ENCODE results near the gene FAM131C. TPM values are rescaled to one million over a fixed set of nuclear protein-coding genes. Genes with fewer than 3 reads are reported as not detected.

Gene FAM131C
- total RNA-seq, 1 experiment from 2014 or later, result 0.11 TPM

DNA sequence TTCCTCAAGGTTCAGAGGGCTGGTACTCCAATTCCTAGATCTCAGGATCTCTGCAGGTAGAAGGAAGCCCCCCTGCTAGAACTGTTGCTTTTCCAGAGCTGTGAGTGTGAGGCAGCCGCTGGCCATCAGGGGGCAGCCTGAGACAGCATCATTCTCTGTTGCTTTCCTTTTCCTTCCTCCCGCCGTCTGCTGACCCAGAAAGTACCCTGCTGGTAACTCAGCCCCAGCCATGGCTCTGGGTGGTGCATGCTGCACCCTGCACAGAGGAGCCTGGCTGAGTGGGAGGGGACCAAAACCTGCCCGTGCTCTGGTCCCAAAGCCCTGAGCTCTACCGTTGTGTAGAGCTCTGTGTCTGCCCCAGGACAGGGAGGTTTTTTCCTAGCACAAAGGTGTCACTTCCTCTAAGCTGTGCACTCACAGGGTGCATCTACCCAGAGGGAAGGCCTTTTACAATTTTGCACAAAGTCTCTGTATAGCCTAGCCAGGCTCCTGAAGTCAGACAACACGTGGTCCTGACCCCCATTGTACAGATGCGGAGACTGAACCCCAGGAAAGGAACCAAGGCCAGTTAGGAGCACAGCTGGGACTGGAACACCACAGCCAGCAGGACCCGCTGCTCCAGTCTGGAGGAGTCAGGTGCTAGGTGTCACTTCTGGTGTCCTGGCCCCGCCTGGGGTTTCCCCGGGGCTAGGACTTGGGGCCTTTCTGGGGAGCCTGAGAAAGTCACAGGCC, 5.6 kb upstream of the FAM131C start:
- H3K4me1 ChIP-seq (replicated peaks), result peaks cover 24% of the 10 kb centered on the region
- no peaks in the 10 kb centered on the region for H3K36me3 ChIP-seq
- no peaks in the 10 kb centered on the region for H3K27me3 ChIP-seq (replicated peaks)
- H3K9me3 ChIP-seq (replicated peaks), result no peaks in the 10 kb centered on the region
- no peak overlapping the region for H3K4me3 ChIP-seq
- no peak overlapping the region for H3K27ac ChIP-seq
- peak; percentile 81 for DNase-seq (ENCODE audit: low read depth in 1 of 2, low spot score in 2 of 2)

DNA sequence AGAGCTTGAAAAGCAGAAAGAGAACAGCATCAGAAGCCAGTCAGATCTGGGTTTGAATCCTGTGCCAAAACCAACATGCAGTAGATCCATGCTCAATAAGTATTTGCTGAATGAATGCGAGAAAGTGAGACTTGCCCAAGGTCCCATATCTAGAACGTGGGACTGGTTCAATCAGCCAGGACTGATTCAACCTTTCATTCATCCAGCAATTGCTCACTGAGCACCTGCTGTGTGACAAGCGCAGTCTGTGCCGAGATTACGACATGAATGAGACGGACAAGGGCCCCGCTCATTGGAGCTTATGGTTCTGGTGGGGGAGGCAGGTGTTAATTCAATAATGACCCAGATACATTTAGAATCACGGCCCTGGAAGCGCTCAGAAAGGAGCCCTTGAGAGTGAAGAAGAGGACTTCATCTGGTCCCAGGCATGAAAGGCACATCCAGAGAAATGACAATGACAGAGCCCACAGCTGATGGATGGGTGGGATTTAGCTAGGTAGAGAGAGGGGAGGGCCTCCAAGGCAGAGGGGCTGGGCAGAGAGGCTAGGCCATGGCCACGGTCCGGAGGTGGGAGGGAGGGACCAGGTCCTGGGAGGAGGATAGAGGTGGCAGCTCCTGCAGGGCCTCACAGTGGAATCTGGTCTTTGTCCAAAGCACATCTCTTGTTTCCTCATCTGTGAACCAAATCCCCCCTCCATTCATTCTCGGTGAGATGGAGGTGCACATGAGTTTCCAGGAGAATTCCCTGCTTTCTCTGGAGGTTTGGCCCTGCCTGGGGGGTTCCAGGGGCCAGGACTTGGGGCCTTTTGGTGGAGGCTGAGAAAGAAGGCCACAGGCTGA, 4.2 kb upstream of the FAM131C start:
- peaks cover 35% of the 10 kb centered on the region for H3K4me1 ChIP-seq (replicated peaks)
- H3K27me3 ChIP-seq (replicated peaks), result no peaks in the 10 kb centered on the region; the same call in 1 of the 2 replicates
- no peak overlapping the region for H3K27ac ChIP-seq
- H3K4me3 ChIP-seq, result no peak overlapping the region
- H3K9me3 ChIP-seq (replicated peaks), result no peaks in the 10 kb centered on the region
- no peak for DNase-seq (ENCODE audit: low read depth in 1 of 2, low spot score in 2 of 2)
- H3K36me3 ChIP-seq, result no peaks in the 10 kb centered on the region

DNA sequence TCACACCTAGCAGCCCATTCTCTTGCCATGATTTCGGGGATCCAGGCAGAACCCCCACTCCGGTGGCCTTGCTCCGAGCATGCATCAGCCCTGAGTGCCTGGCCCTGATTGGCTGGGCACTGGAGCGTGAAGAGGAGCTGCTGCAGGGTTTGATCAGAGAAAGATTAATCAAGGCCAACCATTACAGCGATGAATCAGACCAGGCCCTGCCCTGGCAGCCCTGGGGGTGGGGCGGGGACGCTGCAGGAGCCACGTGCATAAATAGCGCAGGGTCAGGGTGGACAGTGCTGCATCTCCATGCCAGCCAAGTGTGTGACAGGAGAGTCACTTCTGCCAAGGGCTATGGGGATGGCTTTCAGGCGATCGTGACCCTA, 3.4 kb upstream of the FAM131C start:
- Histone ChIP-seq H3K4me1 (replicated peaks) (peaks cover 35% of the 10 kb centered on the region), H3K27ac (no peak overlapping the region), H3K27me3 (replicated peaks) (no peaks in the 10 kb centered on the region; the same call in 1 of the 2 replicates), H3K9me3 (replicated peaks) (no peaks in the 10 kb centered on the region), H3K36me3 (no peaks in the 10 kb centered on the region), H3K4me3 (no peak overlapping the region)
- DNase-seq (ENCODE audit: low read depth in 1 of 2, low spot score in 2 of 2), result no peak

- Histone ChIP-seq H3K4me1 (replicated peaks) (peaks cover 35% of the 10 kb centered on the region), H3K4me3 (no peak overlapping the region), H3K27me3 (replicated peaks) (no peaks in the 10 kb centered on the region; the same call in 1 of the 2 replicates), H3K36me3 (no peaks in the 10 kb centered on the region), H3K9me3 (replicated peaks) (no peaks in the 10 kb centered on the region), H3K27ac (peak overlapping the region; percentile 45)
- peak; percentile 87 to 94 for DNase-seq (ENCODE audit: low read depth in 1 of 2, low spot score in 2 of 2)
Measured at GRCh38 chr1:16076031-16076864, 2.8 kb upstream of the FAM131C start.

GRCh38 chr1:16075337-16076030, 2.0 kb upstream of the FAM131C start:
- no peak overlapping the region for H3K4me3 ChIP-seq
- DNase-seq (ENCODE audit: low read depth in 1 of 2, low spot score in 2 of 2), result no peak
- H3K4me1 ChIP-seq (replicated peaks), result peaks cover 35% of the 10 kb centered on the region
- H3K27ac ChIP-seq, result peak overlapping the region; percentile 45
- H3K27me3 ChIP-seq (replicated peaks), result no peaks in the 10 kb centered on the region; the same call in 1 of the 2 replicates
- no peaks in the 10 kb centered on the region for H3K36me3 ChIP-seq
- no peaks in the 10 kb centered on the region for H3K9me3 ChIP-seq (replicated peaks)

- DNase-seq (ENCODE audit: low read depth in 1 of 2, low spot score in 2 of 2), result no peak
- H3K36me3 ChIP-seq, result no peaks in the 10 kb centered on the region
- no peaks in the 10 kb centered on the region; the same call in 1 of the 2 replicates for H3K27me3 ChIP-seq (replicated peaks)
- H3K27ac ChIP-seq, result no peak overlapping the region
- no peak overlapping the region for H3K4me3 ChIP-seq
- H3K4me1 ChIP-seq (replicated peaks), result peaks cover 34% of the 10 kb centered on the region
- no peaks in the 10 kb centered on the region for H3K9me3 ChIP-seq (replicated peaks)
Measured at GRCh38 chr1:16074217-16074616, 766 bp upstream of the FAM131C start.

DNA sequence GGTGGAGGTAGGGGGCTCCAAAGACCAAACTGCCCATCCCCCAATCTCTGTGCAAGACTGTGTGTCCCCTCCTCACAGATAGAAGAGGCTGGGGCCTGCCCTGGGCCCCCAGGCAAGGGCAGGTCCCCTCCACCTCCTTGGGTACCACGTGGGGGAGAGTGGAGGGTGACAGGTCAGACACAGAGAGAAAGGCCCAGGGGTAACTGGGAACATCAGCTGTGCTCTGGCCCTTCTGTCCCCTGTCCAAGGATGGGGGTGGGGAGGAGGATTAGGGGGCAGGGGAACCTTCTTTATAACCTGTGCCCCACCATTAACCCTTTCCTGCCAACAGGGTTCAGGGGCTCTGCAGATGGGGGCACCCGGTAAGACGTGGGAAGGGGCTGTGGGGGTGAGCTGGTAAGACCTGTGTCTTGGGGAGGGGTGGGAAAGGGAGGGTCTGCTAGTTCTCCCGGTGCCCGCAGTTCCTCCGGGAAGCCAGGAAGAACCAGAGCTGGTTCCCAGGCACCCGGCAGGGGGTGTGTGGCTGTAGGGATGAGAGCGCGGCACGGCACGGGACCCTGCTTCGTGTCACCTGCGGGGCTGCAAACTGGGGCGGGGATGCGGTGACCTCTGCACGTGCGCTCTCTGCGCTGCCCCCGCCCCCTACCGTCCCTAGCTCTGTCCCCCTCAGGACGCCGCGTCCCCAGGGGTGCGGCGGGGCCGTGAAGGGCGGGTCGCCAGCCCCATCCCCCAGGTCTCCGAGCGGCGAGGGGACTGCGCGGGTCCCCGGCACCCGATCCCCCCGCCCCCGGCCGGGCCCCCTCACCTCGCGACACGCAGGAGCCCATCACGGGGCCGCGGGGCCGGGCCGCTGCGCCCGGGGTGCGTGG, 601 bp downstream of the FAM131C start:
- H3K27me3 ChIP-seq (replicated peaks), result no peaks in the 10 kb centered on the region; the same call in 1 of the 2 replicates
- no peaks in the 10 kb centered on the region for H3K9me3 ChIP-seq (replicated peaks)
- peak overlapping the region; percentile 42 for H3K4me3 ChIP-seq
- no peaks in the 10 kb centered on the region for H3K36me3 ChIP-seq
- no peak for DNase-seq (ENCODE audit: low read depth in 1 of 2, low spot score in 2 of 2)
- peaks cover 29% of the 10 kb centered on the region for H3K4me1 ChIP-seq (replicated peaks)
- no peak overlapping the region for H3K27ac ChIP-seq

GRCh38 chr1:16072095-16072494, 1.4 kb downstream of the FAM131C start:
- H3K27me3 ChIP-seq (replicated peaks), result no peaks in the 10 kb centered on the region; the same call in 1 of the 2 replicates
- DNase-seq (ENCODE audit: low read depth in 1 of 2, low spot score in 2 of 2), result no peak
- no peaks in the 10 kb centered on the region for H3K9me3 ChIP-seq (replicated peaks)
- H3K4me1 ChIP-seq (replicated peaks), result peaks cover 29% of the 10 kb centered on the region
- H3K27ac ChIP-seq, result no peak overlapping the region
- no peak overlapping the region for H3K4me3 ChIP-seq
- no peaks in the 10 kb centered on the region for H3K36me3 ChIP-seq

- Histone ChIP-seq H3K27ac (no peak overlapping the region), H3K9me3 (replicated peaks) (no peaks in the 10 kb centered on the region), H3K4me3 (no peak overlapping the region), H3K36me3 (no peaks in the 10 kb centered on the region), H3K4me1 (replicated peaks) (peaks cover 26% of the 10 kb centered on the region), H3K27me3 (replicated peaks) (no peaks in the 10 kb centered on the region; the same call in 1 of the 2 replicates)
- DNase-seq (ENCODE audit: low read depth in 1 of 2, low spot score in 2 of 2), result no peak
Measured at GRCh38 chr1:16071614-16072013, 1.8 kb downstream of the FAM131C start.

- Histone ChIP-seq H3K36me3 (no peaks in the 10 kb centered on the region), H3K27me3 (replicated peaks) (no peaks in the 10 kb centered on the region; the same call in 1 of the 2 replicates), H3K27ac (no peak overlapping the region), H3K9me3 (replicated peaks) (no peaks in the 10 kb centered on the region), H3K4me3 (no peak overlapping the region), H3K4me1 (replicated peaks) (peaks cover 18% of the 10 kb centered on the region)
- no peak for DNase-seq (ENCODE audit: low read depth in 1 of 2, low spot score in 2 of 2)
Measured at GRCh38 chr1:16070640-16071355, 2.7 kb downstream of the FAM131C start.

DNA sequence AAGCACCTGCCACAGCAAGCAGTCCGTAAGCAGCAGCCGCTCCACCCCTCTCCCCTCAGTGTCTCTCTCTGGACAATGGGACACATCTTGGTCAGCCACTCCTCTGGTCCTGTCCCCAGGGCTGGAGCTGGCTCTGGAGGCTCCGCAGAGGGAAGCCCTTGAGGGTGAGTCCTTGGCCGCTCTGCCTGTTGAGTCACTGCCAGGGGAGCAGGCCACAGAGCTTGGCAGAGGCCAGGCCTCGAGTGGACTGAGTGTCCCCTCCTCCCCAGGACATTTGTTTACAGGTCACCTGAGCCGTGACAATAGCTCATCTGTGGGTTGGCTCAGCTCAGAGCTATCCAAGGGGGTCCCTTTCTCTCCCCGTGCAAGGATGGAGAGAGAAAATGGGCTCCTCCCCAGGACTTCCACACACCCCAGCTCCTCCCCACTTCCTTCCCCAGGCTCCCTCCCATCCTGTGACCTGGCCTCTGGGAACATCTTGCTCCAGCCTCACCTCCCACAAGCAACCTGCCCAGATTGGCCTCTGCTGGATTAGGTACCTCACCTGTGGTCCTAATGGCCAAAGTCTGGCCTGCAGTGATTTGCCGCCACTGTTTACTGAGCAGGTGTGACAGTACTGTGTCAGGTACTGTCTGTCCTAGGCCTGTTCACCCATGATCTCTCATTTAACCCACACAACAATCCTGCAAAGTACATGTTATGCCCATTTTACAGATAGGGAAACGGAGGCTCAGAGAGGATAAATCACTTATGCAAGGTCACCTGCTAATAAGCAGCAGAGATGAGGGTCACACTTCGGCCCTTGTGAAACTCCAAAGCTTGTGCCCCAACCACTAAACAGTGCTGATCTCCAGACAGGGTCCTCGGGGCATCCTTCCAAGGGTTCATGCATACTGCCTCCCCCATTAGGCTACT, 4.8 kb downstream of the FAM131C start:
- Histone ChIP-seq H3K27me3 (replicated peaks) (no peaks in the 10 kb centered on the region; the same call in 1 of the 2 replicates), H3K4me1 (replicated peaks) (peaks cover 8% of the 10 kb centered on the region), H3K9me3 (replicated peaks) (no peaks in the 10 kb centered on the region), H3K36me3 (no peaks in the 10 kb centered on the region), H3K27ac (no peak overlapping the region), H3K4me3 (no peak overlapping the region)
- DNase-seq (ENCODE audit: low read depth in 1 of 2, low spot score in 2 of 2), result no peak
